HepG2 (cell line): Measurements from ENCODE around the gene RUNX3.

Experiments
- BCLAF1 ChIP-seq: fragments of 450-650 bp; IDR thresholded peaks from 2 replicates; pipeline ENCODE4 v1.6.1; 2017; ENCODE audit warnings: mild to moderate bottlenecking
- CTCF ChIP-seq: sonication (generic); formaldehyde crosslinking; IDR thresholded peaks from 2 replicates; pipeline ENCODE4 v1.5.0; 2020; ENCODE audit warnings: mild to moderate bottlenecking, missing genetic modification reagents, moderate library complexity
- HOXA7 ChIP-seq: sonication (generic); formaldehyde crosslinking; IDR thresholded peaks from 2 replicates; pipeline ENCODE4 v1.8.1; 2022; ENCODE audit warnings: mild to moderate bottlenecking, missing genetic modification reagents, moderate library complexity
- NFRKB ChIP-seq: fragments of 450-650 bp; IDR thresholded peaks from 2 replicates; pipeline ENCODE4 v1.6.1; 2017
- NFYB ChIP-seq: sonication (generic); formaldehyde crosslinking; IDR thresholded peaks from 2 replicates; pipeline ENCODE4 v1.4.0; 2020; ENCODE audit warnings: missing genetic modification reagents
- PCBP2 ChIP-seq: fragments of 200-400 bp; formaldehyde crosslinking; optimal IDR thresholded peaks from 2 replicates; pipeline ENCODE3; 2018; ENCODE audit warnings: low read length, low read depth; ENCODE audit not compliant: poor library complexity, severe bottlenecking
- ZNF354B ChIP-seq: sonication (generic); formaldehyde crosslinking; IDR thresholded peaks from 2 replicates; pipeline ENCODE4 v1.8.0; 2022; ENCODE audit warnings: mild to moderate bottlenecking, missing genetic modification reagents

- TF ChIP-seq NFYB (CRISPR knock-in tag) (no peak), HOXA7 (CRISPR knock-in tag) (no peak), ZNF354B (CRISPR knock-in tag) (no peak), NFRKB (no peak), BCLAF1 (no peak), PCBP2 (no peak), CTCF (CRISPR knock-in tag) (no peak)
Measured at GRCh38 chr1:24901791-24902470, 28.1 kb downstream of the RUNX3 start.
